ENCODE results near the gene GRAMD2B. TPM values are rescaled to one million over a fixed set of nuclear protein-coding genes. Genes with fewer than 3 reads are reported as not detected.

Gene GRAMD2B
- total RNA-seq, 1 experiment from 2014 or later, result 7.2 TPM

DNA sequence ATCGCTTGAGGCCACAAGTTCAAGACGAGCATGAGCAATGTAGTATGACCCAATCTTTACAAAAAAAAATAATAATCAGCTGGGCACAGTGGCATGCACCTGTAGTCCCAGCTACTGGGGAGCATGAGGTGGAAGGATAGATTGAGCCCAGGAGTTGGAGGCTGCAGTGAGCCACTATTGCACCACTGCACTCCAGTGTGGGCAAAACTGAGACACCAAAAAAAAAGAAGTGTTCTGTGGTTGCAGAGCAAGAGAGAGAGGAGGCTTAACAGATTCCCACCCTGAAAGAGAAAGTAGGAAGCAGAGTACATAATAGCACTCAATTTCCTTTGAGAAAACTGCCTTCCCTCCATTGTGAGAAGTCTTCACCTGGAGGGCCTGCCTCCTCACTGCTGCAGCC is 119.2 kb downstream of the GRAMD2B start:
- Histone ChIP-seq H3K9me3 (ENCODE audit: control insufficient read depth in 1 of 2, insufficient read depth in 1 of 2, low read depth in 1 of 2, low read length in 2 of 2) (no peaks in the 10 kb centered on the region), H3K27ac (ENCODE audit: low read depth, low read length) (no peak overlapping the region), H3K79me2 (ENCODE audit: insufficient read depth, low read length) (no peaks in the 10 kb centered on the region), H3K4me3 (replicated peaks in 1 of 2; ENCODE audit: low read depth in 1 of 2, low read length in 2 of 2) (no peak overlapping the region), H3K9me2 (ENCODE audit: insufficient read depth) (no peaks in the 10 kb centered on the region), H3K36me3 (ENCODE audit: control insufficient read depth in 1 of 2, insufficient read depth in 2 of 2, low read length in 2 of 2) (0 out of 4 replicates have a peak, but pooled peaks cover 0 to 3% of the 10 kb centered on the region in 2 experiments), H4K20me1 (ENCODE audit: insufficient read depth) (no peaks in the 10 kb centered on the region), H3K4me2 (ENCODE audit: low read length) (no peak overlapping the region), H3K4me1 (ENCODE audit: control insufficient read depth in 1 of 2, insufficient read depth in 2 of 2, low read length in 2 of 2) (peaks cover 0 to 4% of the 10 kb centered on the region in 2 experiments; a peak in 2 of 4 replicates), H3K9ac (ENCODE audit: low read length) (no peak overlapping the region), H3K27me3 (ENCODE audit: insufficient read depth, low read length) (no peaks in the 10 kb centered on the region), H2AFZ (ENCODE audit: low read depth, low read length, poor library complexity, severe bottlenecking) (no peak overlapping the region)
- ATAC-seq, result no peak
- POLR2A ChIA-PET, result no interaction called here
- no TSS peak for BruUV-seq (replicated peaks)
- intact Hi-C loops (cut with micrococcal nuclease), result loop anchor here (5.0 kb wide), 1 partner anchor 950 kb away; no protein-coding TSS in a partner anchor
- DNase-seq (ENCODE audit: low read depth, low spot score), result no peak
- RAD21 ChIA-PET (ENCODE audit: low non-redundant PET in 1 of 2, low total read pairs in 2 of 2, uncharacterized antibody in 2 of 2, unreplicated experiment in 2 of 2), result no interaction called here
- TF ChIP-seq SP1 (IDR thresholded peaks at IDR 0.05; ENCODE audit: low read depth) (no peak), EGR1 (IDR thresholded peaks at IDR 0.05; ENCODE audit: low read depth) (no peak), FOSL1 (IDR thresholded peaks at IDR 0.05; ENCODE audit: low read depth) (no peak), YY1 (IDR thresholded peaks at IDR 0.05; ENCODE audit: extremely low read depth, insufficient replicate concordance, low read depth, low read length) (no peak), RAD21 (IDR thresholded peaks at IDR 0.05; ENCODE audit: low read depth) (no peak), EZH2 (IDR thresholded peaks at IDR 0.05) (no peak), ELF1 (IDR thresholded peaks at IDR 0.05; ENCODE audit: borderline replicate concordance, low read depth) (no peak), REST (IDR thresholded peaks at IDR 0.05; ENCODE audit: low read depth) (no peak), CBX3 (IDR thresholded peaks at IDR 0.05; ENCODE audit: low read depth) (no peak), ZBTB33 (IDR thresholded peaks at IDR 0.05; ENCODE audit: extremely low read depth, insufficient replicate concordance, low read length) (no peak), ZNF274 (IDR thresholded peaks at IDR 0.05; ENCODE audit: low read depth, low read length) (no peak), JUND (IDR thresholded peaks at IDR 0.05) (no peak), POLR2AphosphoS5 (IDR thresholded peaks at IDR 0.05; ENCODE audit: low read depth, low read length) (no peak), SIN3A (IDR thresholded peaks at IDR 0.05; ENCODE audit: low read depth) (no peak), EZH2phosphoT487 (IDR thresholded peaks at IDR 0.05; ENCODE audit: borderline replicate concordance) (no peak), SRF (IDR thresholded peaks at IDR 0.05; ENCODE audit: low read depth) (no peak)
- TF ChIP-seq, protein P1, sequence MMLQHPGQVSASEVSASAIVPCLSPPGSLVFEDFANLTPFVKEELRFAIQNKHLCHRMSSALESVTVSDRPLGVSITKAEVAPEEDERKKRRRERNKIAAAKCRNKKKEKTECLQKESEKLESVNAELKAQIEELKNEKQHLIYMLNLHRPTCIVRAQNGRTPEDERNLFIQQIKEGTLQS (IDR thresholded peaks at IDR 0.05), result no peak
- TF ChIP-seq, protein P2, sequence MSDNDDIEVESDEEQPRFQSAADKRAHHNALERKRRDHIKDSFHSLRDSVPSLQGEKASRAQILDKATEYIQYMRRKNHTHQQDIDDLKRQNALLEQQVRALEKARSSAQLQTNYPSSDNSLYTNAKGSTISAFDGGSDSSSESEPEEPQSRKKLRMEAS (IDR thresholded peaks at IDR 0.05), result no peak
- CTCF ChIA-PET, result interaction anchor here (0.6 to 1.1 kb wide), 3 partner anchors 10 to 189 kb away, joined by 3 to 5 read pairs (median 4); no protein-coding TSS in a partner anchor
